Dendritic cell treated with granulocyte-macrophage colony-stimulating factor and Interleukin-4, amounts not matched to agents 40 ng/mL and 50 ng/mL, for 4 days (primary cell): Measurements from ENCODE around the gene DDX56.
"Not testable (repeated sequence)": the region's sequence is repeated elsewhere in the genome, so short reads cannot be mapped to it uniquely, and the experiment has no call there.

ENCODE experiments used
- H3K27ac Mint-ChIP-seq: one replicate; pipeline ENCODE4 v1.8.0; 2022; ENCODE audit warnings: mild to moderate bottlenecking, mixed read lengths
- H3K27me3 Mint-ChIP-seq: one replicate; pipeline ENCODE4 v1.8.0; 2022; ENCODE audit warnings: mild to moderate bottlenecking, mixed read lengths
- H3K36me3 Mint-ChIP-seq: one replicate; pipeline ENCODE4 v1.8.0; 2022; ENCODE audit warnings: low read depth, mixed read lengths
- H3K4me1 Mint-ChIP-seq: one replicate; pipeline ENCODE4 v1.8.0; 2022; ENCODE audit warnings: low read depth, mixed read lengths
- H3K4me3 Mint-ChIP-seq: one replicate; pipeline ENCODE4 v1.8.0; 2022; ENCODE audit warnings: mild to moderate bottlenecking, moderate library complexity, mixed read lengths
- H3K9me3 Mint-ChIP-seq: one replicate; pipeline ENCODE4 v1.8.0; 2022; ENCODE audit warnings: mixed read lengths
- intact Hi-C: fragments of 100-400 bp; cut with micrococcal nuclease; formaldehyde crosslinking; loops from one replicate; pipeline ENCODE4 v1.15.0; 2022

Gene DDX56

GRCh38 chr7:44563171-44563679, 10.5 kb downstream of the DDX56 start:
- H3K27ac Mint-ChIP-seq, result no peak overlapping the region
- H3K27me3 Mint-ChIP-seq, result no peaks in the 10 kb centered on the region
- no peaks in the 10 kb centered on the region for H3K9me3 Mint-ChIP-seq
- peaks cover 22% of the 10 kb centered on the region for H3K4me1 Mint-ChIP-seq
- intact Hi-C loops, result no loop called here
- H3K4me3 Mint-ChIP-seq, result no peak overlapping the region
- peaks cover 52% of the 10 kb centered on the region for H3K36me3 Mint-ChIP-seq

- Mint-ChIP-seq H3K4me1 (peaks cover 20% of the 10 kb centered on the region), H3K36me3 (peaks cover 46% of the 10 kb centered on the region)
- H3K4me3 Mint-ChIP-seq, H3K27ac Mint-ChIP-seq, H3K9me3 Mint-ChIP-seq, intact Hi-C loops, H3K27me3 Mint-ChIP-seq: not testable (repeated sequence)
Measured at GRCh38 chr7:44562622-44562962, 11.1 kb downstream of the DDX56 start.

GRCh38 chr7:44561962-44562621, 11.6 kb downstream of the DDX56 start:
- intact Hi-C loops, result no loop called here
- Mint-ChIP-seq H3K4me3 (no peak overlapping the region), H3K4me1 (peaks cover 15% of the 10 kb centered on the region), H3K9me3 (no peaks in the 10 kb centered on the region), H3K36me3 (peaks cover 41% of the 10 kb centered on the region), H3K27ac (no peak overlapping the region), H3K27me3 (no peaks in the 10 kb centered on the region)

DNA sequence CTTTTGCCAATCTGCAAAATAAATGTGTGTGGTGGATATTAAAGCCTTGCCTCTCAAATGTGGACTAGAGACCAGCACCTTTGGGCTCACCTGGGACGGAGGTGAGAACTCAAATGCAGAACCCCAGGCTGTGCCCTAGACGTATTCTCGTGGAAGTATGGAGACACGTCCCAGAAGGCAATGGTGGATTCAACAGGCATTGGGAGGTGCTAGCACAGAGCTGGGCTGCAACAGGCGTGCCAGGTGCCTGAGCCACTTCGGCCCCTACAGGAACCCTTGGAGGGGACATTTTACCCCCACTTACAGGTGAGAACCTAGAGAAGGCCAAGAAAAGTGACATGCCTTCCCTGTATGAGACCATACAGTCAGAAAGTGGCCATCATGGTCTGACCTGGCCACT, 12.2 kb downstream of the DDX56 start:
- Mint-ChIP-seq H3K4me3 (no peak overlapping the region), H3K9me3 (no peaks in the 10 kb centered on the region), H3K27me3 (no peaks in the 10 kb centered on the region), H3K4me1 (peaks cover 9% of the 10 kb centered on the region), H3K36me3 (peaks cover 35% of the 10 kb centered on the region), H3K27ac (no peak overlapping the region)
- intact Hi-C loops, result no loop called here

- H3K4me3 Mint-ChIP-seq, result no peak overlapping the region
- H3K27me3 Mint-ChIP-seq, result peaks cover 4% of the 10 kb centered on the region
- H3K4me1 Mint-ChIP-seq, result no peaks in the 10 kb centered on the region
- H3K27ac Mint-ChIP-seq, result no peak overlapping the region
- H3K36me3 Mint-ChIP-seq, result peaks cover 15% of the 10 kb centered on the region
- intact Hi-C loops, result no loop called here
- no peaks in the 10 kb centered on the region for H3K9me3 Mint-ChIP-seq
Measured at GRCh38 chr7:44559485-44559884, 14.2 kb downstream of the DDX56 start.

- H3K4me1 Mint-ChIP-seq, result no peaks in the 10 kb centered on the region
Measured at GRCh38 chr7:44557485-44557884, 16.2 kb downstream of the DDX56 start.

GRCh38 chr7:44555350-44555749, 18.4 kb downstream of the DDX56 start:
- Mint-ChIP-seq H3K36me3 (no peaks in the 10 kb centered on the region), H3K27ac (no peak overlapping the region), H3K4me3 (no peak overlapping the region), H3K9me3 (no peaks in the 10 kb centered on the region), H3K27me3 (peaks cover 12% of the 10 kb centered on the region), H3K4me1 (no peaks in the 10 kb centered on the region)
- intact Hi-C loops, result no loop called here

More at GRCh38 chr7:44557485-44557884, 16.2 kb downstream of the DDX56 start:
- Mint-ChIP-seq H3K4me3 (no peak overlapping the region), H3K27ac (no peak overlapping the region), H3K27me3 (peaks cover 7% of the 10 kb centered on the region), H3K36me3 (no peaks in the 10 kb centered on the region), H3K9me3 (no peaks in the 10 kb centered on the region)
- intact Hi-C loops, result no loop called here

DNA sequence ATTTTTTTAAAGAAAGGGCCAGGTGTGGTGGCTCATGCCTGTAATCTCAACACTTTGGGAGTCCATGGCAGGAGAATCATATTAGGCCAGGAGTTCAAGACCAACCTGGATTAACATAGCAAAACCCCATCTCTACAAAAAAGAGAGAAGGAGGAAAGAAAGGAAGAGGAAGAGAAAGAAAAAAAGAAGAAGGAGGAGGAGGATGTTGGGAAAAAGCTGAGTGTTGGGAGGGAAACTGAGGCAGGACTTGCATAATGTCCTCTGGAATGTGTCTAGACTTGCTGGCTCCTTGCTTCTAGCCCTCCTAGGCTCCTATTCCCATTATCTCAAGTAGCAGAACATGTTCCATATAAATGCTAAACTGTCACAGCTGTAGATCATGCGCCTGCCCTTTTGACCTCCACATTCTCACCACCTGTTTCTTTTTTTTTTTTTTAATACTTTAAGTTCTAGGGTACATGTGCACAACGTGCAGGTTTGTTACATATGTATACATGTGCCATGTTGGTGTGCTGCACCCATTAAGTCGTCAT, 21.2 kb downstream of the DDX56 start:
- H3K4me1 Mint-ChIP-seq, H3K9me3 Mint-ChIP-seq, intact Hi-C loops, H3K36me3 Mint-ChIP-seq, H3K4me3 Mint-ChIP-seq, H3K27ac Mint-ChIP-seq: not testable (repeated sequence)
- peaks cover 24% of the 10 kb centered on the region for H3K27me3 Mint-ChIP-seq

DNA sequence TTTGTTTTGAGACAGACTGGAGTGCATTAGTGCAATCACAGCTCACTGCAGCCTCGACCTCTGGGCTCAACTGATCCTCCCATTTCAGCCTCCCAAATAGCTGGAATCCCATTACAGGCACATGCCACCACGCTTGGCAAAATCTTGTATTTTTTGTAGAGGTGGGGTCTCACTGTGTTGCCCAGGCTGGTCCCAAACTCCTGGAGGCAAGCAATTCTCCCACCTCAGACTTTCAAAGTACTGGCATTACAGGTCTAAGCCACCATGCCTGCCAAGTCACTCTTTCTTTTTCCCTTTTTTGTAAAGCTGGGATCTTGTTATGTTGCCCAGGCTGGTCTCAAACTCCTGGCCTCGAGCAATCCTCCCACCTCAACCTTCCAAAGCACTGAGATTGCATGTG, 24.3 kb downstream of the DDX56 start:
- Mint-ChIP-seq H3K36me3 (no peaks in the 10 kb centered on the region), H3K27ac (no peak overlapping the region), H3K27me3 (peaks cover 26% of the 10 kb centered on the region), H3K4me1 (no peaks in the 10 kb centered on the region), H3K4me3 (no peak overlapping the region), H3K9me3 (no peaks in the 10 kb centered on the region)
- intact Hi-C loops, result no loop called here

DNA sequence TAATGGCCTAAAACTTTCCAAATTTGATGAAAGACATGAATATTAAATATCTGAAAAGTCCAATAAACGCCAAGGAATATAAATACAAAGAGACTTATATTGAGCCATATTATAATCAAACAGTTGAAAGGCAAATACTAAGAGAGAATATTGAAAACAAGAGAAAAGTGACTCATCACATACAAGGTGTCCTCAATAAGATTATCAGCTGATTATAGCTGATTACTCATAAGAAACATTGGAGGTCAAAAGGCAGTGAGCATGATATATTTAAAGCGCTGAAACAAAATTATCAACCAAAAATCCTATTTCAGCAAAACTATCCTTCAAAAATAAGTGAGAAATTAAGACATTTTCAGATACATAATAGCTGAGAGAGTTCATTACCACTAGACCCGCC, 24.8 kb downstream of the DDX56 start:
- intact Hi-C loops, result no loop called here
- H3K27me3 Mint-ChIP-seq, result peaks cover 24% of the 10 kb centered on the region
- H3K4me3 Mint-ChIP-seq, result no peak overlapping the region

DNA sequence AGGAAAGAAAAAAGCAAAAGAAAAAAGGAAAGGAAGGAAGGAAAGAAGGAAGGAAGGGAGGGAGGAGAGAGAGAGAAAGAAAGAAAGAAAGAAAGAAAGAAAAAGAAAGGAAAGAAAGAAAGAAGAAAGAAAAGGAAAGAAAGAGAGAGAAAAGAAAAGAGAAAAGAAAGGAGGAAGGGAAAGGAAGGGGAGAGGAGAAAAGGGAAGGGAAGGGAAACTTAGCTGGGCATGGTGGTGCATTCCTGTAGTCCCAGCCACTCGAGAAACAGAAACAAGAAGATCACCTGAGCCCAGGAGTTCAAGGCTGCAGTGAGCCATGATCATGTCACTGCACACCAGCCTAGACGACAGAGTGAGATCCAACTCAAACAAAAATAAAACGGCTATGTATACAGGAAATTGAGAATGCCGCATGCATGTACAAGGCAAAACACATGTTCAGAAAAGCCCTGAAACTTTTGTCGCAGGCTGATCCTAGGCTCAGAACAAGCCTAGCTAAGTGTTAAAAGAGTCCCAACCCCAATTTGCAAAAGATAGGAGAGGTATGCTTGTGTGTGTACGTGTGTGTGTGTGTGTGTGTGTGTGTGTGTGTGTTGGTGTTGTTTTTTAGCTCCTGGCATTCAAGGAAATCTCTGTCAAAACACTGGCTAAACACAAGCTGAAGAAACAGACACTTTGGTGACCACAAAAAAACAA, 26.0 kb downstream of the DDX56 start:
- peaks cover 22% of the 10 kb centered on the region for H3K27me3 Mint-ChIP-seq
- no peaks in the 10 kb centered on the region for H3K36me3 Mint-ChIP-seq
- intact Hi-C loops, result no loop called here
- H3K27ac Mint-ChIP-seq, result peak overlapping the region; percentile 12
- no peak overlapping the region for H3K4me3 Mint-ChIP-seq
- H3K9me3 Mint-ChIP-seq, result no peaks in the 10 kb centered on the region
- peaks cover 6% of the 10 kb centered on the region for H3K4me1 Mint-ChIP-seq

More for the DNA sequence above, 24.8 kb downstream of the DDX56 start:
- Mint-ChIP-seq H3K4me1 (no peaks in the 10 kb centered on the region), H3K27ac (no peak overlapping the region), H3K9me3 (no peaks in the 10 kb centered on the region), H3K36me3 (no peaks in the 10 kb centered on the region)

DNA sequence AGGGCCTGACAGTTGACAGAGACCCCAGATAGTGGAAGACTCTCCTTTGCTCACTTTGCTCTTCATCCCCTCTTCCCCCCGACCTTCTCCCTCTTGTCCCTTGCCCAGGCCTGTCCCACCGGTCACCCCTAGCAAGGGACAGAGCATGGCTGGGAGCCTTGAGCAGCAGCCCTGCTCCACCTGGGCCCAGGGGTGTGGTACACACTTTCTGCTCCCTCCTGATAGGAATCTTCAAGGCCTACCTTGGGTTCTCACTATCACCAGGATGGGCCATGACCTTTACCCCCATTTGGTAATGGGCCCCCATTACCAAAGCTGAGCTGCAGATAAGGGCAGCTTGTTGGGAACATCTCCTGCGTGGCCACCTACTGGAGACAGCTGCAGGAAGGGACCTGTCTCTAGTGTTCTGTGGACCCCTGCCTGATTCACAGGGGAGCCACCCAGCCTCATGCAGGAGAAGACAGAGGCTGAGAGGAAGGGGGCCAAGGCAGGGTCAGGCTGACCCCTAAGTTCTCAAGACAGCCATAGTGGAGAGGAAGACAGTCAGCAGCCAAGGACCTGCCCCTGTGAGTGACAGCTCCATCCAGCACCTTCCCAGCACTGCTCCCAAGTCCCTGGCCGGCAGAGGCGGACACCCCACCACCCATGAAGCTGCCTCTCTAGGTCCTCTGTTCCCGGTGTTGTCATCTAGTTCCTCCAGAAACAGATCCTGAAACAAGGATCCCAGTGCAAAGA, 31.7 kb downstream of the DDX56 start:
- Mint-ChIP-seq H3K27me3 (peaks cover 2% of the 10 kb centered on the region), H3K4me3 (no peak overlapping the region), H3K9me3 (no peaks in the 10 kb centered on the region), H3K4me1 (peaks cover 6% of the 10 kb centered on the region), H3K36me3 (no peaks in the 10 kb centered on the region), H3K27ac (no peak overlapping the region)
- intact Hi-C loops, result no loop called here

GRCh38 chr7:44541028-44541869, 32.5 kb downstream of the DDX56 start, which contains the start of gene NPC1L1:
Gene NPC1L1, minus strand, starts transcription at chr7:44541330. Its CDS starts 71 bp downstream, at chr7:44541259.
- Mint-ChIP-seq H3K4me3 (no peak within 1 kb of the TSS), H3K9me3 (no peaks in the 10 kb centered on the region), H3K27ac (no peak within 1 kb of the TSS), H3K36me3 (no peaks in the 10 kb centered on the region), H3K27me3 (no peaks in the 10 kb centered on the region), H3K4me1 (peaks cover 6% of the 10 kb centered on the region)
- intact Hi-C loops, result no loop called here
